SU-DHL-6 (cell line): ENCODE data around the gene SLC9C1.

Experiments
- H2AFZ ChIP-seq: fragments of 200-600 bp; sonication (generic); 2 replicates; pipeline ENCODE4 v1.6.1; 2014; ENCODE audit warnings: low read depth, mild to moderate bottlenecking, moderate library complexity, mixed read lengths, antibody characterized with exemption, low read length; ENCODE audit not compliant: severe bottlenecking
- H3F3A ChIP-seq: fragments of 200-600 bp; shearing (Covaris generic); 2 replicates; pipeline ENCODE4 v1.6.0; 2016; ENCODE audit warnings: antibody characterized with exemption, mild to moderate bottlenecking; ENCODE audit not compliant: insufficient read depth
- H3K27ac ChIP-seq: fragments of 200-600 bp; sonication (generic); 2 replicates; pipeline ENCODE4 v1.5.1; 2016; ENCODE audit warnings: low read depth, mild to moderate bottlenecking, low read length, moderate library complexity, mixed read lengths
- H3K27me3 ChIP-seq: fragments of 200-600 bp; sonication (generic), shearing (Covaris generic); 2 replicates; pipeline ENCODE4 v1.6.0; 2014; ENCODE audit warnings: mild to moderate bottlenecking, low read length
- H3K36me3 ChIP-seq: fragments of 200-600 bp; sonication (generic); 2 replicates; pipeline ENCODE4 v1.6.1; 2014; ENCODE audit warnings: mild to moderate bottlenecking, low read length, mixed read lengths
- H3K4me2 ChIP-seq: fragments of 300-600, 200-600 bp; shearing (Covaris generic), sonication (generic); 2 replicates; pipeline ENCODE4 v1.6.0; 2014; ENCODE audit warnings: low read length, low read depth, mild to moderate bottlenecking; ENCODE audit not compliant: poor library complexity, severe bottlenecking
- H3K4me3 ChIP-seq: fragments of 200-600 bp; sonication (generic); 2 replicates; pipeline ENCODE4 v1.5.1; 2014; ENCODE audit warnings: antibody characterized with exemption, low read length, mild to moderate bottlenecking, mixed read lengths; ENCODE audit not compliant: insufficient read depth, poor library complexity, severe bottlenecking
- H3K79me2 ChIP-seq: fragments of 200-600 bp; sonication (generic); 2 replicates; pipeline ENCODE4 v1.6.1; 2014; ENCODE audit warnings: mild to moderate bottlenecking, low read length, moderate library complexity; ENCODE audit not compliant: insufficient read depth
- H3K9ac ChIP-seq: fragments of 200-600 bp; sonication (generic); 2 replicates; pipeline ENCODE4 v1.7.0; 2014; ENCODE audit warnings: mild to moderate bottlenecking, low read length
- H3K9me2 ChIP-seq: fragments of 200-600 bp; sonication (generic); replicated peaks from 2 replicates; pipeline ENCODE4 v1.6.1; 2014; ENCODE audit warnings: low read length; ENCODE audit not compliant: insufficient read depth
- H3K9me3 ChIP-seq: fragments of 200-600 bp; sonication (generic); 2 replicates; pipeline ENCODE4 v1.6.1; 2014; ENCODE audit warnings: low read length, mixed read lengths; ENCODE audit not compliant: insufficient read depth
- H4K20me1 ChIP-seq: fragments of 200-600 bp; sonication (generic); 2 replicates; pipeline ENCODE4 v1.6.1; 2014; ENCODE audit warnings: low read depth, mild to moderate bottlenecking, antibody characterized with exemption, low read length, moderate library complexity, mixed read lengths
- EZH2phosphoT487 ChIP-seq: fragments of 200-600 bp; sonication (generic), shearing (Covaris generic); conservative IDR thresholded peaks from 2 replicates; pipeline ENCODE4 v1.6.1; 2018; ENCODE audit warnings: mild to moderate bottlenecking, antibody characterized with exemption, low read length, moderate library complexity, mixed read lengths
- TF ChIP-seq, protein P1 (sequence below): fragments of 200-600 bp; sonication (generic); IDR thresholded peaks from one replicate; pipeline ENCODE4 v1.5.1; 2017; ENCODE audit warnings: antibody characterized with exemption, mild to moderate bottlenecking, low read length, moderate library complexity; ENCODE audit not compliant: insufficient read depth, poor library complexity, severe bottlenecking

The SLC9C1 gene

GRCh38 chr3:112130638-112130993 lies 163.4 kb downstream of the SLC9C1 start:
- peak overlapping the region; percentile 86 for H3K9ac ChIP-seq
- H3K9me3 ChIP-seq: no peaks in the 10 kb centered on the region
- H3K9me2 ChIP-seq: no peaks in the 10 kb centered on the region
- H3K27ac ChIP-seq: peak overlapping the region; percentile 94
- H3K79me2 ChIP-seq: peaks cover 77% of the 10 kb centered on the region
- H3K4me2 ChIP-seq: peak overlapping the region; percentile 95
- H3K4me3 ChIP-seq: peak overlapping the region; percentile 91
- H3K27me3 ChIP-seq: no peaks in the 10 kb centered on the region
- peaks cover 36% of the 10 kb centered on the region for H3K36me3 ChIP-seq
- peaks cover 91% of the 10 kb centered on the region for H3F3A ChIP-seq
- no peak for TF ChIP-seq EZH2phosphoT487
- TF ChIP-seq, protein P1, sequence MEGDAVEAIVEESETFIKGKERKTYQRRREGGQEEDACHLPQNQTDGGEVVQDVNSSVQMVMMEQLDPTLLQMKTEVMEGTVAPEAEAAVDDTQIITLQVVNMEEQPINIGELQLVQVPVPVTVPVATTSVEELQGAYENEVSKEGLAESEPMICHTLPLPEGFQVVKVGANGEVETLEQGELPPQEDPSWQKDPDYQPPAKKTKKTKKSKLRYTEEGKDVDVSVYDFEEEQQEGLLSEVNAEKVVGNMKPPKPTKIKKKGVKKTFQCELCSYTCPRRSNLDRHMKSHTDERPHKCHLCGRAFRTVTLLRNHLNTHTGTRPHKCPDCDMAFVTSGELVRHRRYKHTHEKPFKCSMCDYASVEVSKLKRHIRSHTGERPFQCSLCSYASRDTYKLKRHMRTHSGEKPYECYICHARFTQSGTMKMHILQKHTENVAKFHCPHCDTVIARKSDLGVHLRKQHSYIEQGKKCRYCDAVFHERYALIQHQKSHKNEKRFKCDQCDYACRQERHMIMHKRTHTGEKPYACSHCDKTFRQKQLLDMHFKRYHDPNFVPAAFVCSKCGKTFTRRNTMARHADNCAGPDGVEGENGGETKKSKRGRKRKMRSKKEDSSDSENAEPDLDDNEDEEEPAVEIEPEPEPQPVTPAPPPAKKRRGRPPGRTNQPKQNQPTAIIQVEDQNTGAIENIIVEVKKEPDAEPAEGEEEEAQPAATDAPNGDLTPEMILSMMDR: no peak
- no peak overlapping the region for H2AFZ ChIP-seq
- H4K20me1 ChIP-seq: no peaks in the 10 kb centered on the region

GRCh38 chr3:112129925-112130637 lies 163.9 kb downstream of the SLC9C1 start:
- Histone ChIP-seq H3K4me3 (peak overlapping the region; percentile 91), H3K79me2 (peaks cover 80% of the 10 kb centered on the region), H4K20me1 (no peaks in the 10 kb centered on the region), H3K36me3 (peaks cover 39% of the 10 kb centered on the region), H3F3A (peaks cover 89% of the 10 kb centered on the region), H3K27me3 (no peaks in the 10 kb centered on the region), H3K9me2 (no peaks in the 10 kb centered on the region), H3K27ac (peak overlapping the region; percentile 94), H2AFZ (no peak overlapping the region), H3K4me2 (peak overlapping the region; percentile 95), H3K9me3 (no peaks in the 10 kb centered on the region), H3K9ac (peak overlapping the region; percentile 86)
- TF ChIP-seq, protein P1: no peak
- TF ChIP-seq EZH2phosphoT487: no peak

GRCh38 chr3:112128843-112129727 lies 164.9 kb downstream of the SLC9C1 start:
- Histone ChIP-seq H3F3A (peaks cover 86% of the 10 kb centered on the region), H3K27me3 (no peaks in the 10 kb centered on the region), H3K9me3 (no peaks in the 10 kb centered on the region), H3K4me3 (peak overlapping the region; percentile 91), H3K36me3 (peaks cover 41% of the 10 kb centered on the region), H3K27ac (peak overlapping the region; percentile 94), H2AFZ (no peak overlapping the region), H4K20me1 (no peaks in the 10 kb centered on the region), H3K79me2 (peaks cover 80% of the 10 kb centered on the region), H3K9me2 (no peaks in the 10 kb centered on the region), H3K9ac (peak overlapping the region; percentile 86), H3K4me2 (peak overlapping the region; percentile 95)
- no peak for TF ChIP-seq EZH2phosphoT487
- TF ChIP-seq, protein P1: no peak
